Stimulated activated CD4-positive, alpha-beta T cell treated with anti-CD3 and anti-CD28 coated beads, Interleukin-4, amount 100 ng/mL, for 1 hour (primary cell): Measurements from ENCODE around the gene MLPH.
"Not testable (repeated sequence)": the region's sequence is repeated elsewhere in the genome, so short reads cannot be mapped to it uniquely, and the experiment has no call there.

Experiments
- DNase-seq: peaks from one replicate; pipeline ENCODE4 v3.0.0-alpha.2; 2020

Gene MLPH

DNA sequence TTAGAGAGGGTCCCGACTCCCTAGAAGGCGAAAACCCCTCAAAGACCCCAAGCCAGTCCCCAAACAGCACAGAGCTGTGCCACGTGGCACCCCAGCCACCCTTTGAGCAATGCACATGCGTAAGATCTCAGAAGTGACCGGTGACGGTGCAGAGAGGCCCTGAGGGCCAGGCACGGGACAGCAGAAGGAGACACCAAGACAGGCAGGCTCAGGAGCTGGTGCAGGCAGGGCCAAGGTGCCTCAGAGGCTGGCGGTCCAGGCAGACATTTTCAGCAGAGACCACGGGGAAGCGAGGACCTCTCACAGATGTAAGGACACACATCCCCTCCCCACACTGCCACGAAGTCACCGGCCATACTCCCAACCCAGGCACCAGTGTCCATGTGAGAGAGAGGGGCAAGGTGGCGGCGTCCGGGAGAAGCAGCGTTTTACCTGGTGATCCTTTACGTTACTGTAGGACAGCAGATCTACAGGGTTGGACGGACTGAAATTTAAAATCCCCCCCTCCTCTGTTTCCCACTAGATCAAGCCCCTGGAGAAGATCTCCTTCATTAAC, 105.5 kb downstream of the MLPH start:
- DNase-seq = no peak

DNA sequence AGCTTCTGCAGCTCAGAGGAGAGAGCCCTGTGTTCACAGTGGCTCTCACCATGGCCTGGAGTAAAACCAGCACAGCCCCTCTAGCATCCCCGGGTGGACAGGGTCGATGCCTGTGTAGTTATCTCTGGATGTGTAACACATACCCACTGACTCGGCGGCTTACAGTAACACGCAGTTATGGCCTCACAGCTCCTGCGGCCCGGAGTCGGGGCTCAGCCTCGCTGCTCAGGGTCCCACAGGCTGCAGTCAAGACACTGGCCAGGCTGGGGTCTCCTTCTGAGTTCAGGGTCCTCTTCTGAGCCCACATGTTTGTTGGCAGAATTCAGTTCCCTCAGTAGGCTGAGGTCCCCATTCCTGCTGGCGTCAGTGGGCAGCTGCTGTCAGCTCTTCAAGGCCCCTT, 106.0 kb downstream of the MLPH start:
- no peak for DNase-seq

GRCh38 chr2:237593596-237594320, 106.7 kb downstream of the MLPH start:
- DNase-seq = no peak

GRCh38 chr2:237594514-237594871, 107.4 kb downstream of the MLPH start:
- no peak for DNase-seq

- DNase-seq = not testable (repeated sequence)
Observed at GRCh38 chr2:237595829-237596519, 108.9 kb downstream of the MLPH start.

DNA sequence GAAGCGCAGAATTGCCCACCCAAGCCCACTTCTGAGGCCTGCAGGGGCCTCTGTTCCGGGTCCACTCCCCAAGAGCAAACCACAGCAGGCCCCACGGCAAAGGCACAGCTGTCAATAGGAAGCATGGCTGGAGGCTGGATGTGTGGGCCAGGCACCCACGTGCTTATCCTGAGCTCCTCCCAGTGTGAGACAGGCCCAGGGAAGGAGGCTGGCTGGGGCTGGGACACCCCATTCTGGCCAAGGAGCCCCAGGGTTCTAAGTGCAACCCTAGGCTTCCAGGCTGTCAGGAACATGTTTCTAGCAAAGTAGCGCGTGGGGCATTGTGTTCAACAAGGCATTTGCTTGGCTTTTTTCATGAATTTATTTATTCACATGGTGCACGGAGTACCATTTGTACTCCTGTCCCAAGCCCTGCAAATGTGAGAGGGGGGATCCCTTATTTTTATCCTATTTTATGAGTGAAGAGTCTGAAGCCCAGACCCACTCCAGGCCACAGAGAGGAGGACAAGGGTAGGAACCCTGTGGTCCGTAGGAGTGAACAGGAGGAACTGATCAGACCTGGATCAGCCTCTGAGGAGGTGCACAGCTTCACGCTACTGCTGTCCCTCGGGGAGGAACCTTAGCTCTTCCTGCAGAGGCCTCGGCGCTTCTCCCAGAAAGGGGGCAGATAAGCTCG, 109.6 kb downstream of the MLPH start:
- no peak for DNase-seq

- no peak for DNase-seq
Observed at GRCh38 chr2:237597196-237598145, 110.4 kb downstream of the MLPH start.

DNA sequence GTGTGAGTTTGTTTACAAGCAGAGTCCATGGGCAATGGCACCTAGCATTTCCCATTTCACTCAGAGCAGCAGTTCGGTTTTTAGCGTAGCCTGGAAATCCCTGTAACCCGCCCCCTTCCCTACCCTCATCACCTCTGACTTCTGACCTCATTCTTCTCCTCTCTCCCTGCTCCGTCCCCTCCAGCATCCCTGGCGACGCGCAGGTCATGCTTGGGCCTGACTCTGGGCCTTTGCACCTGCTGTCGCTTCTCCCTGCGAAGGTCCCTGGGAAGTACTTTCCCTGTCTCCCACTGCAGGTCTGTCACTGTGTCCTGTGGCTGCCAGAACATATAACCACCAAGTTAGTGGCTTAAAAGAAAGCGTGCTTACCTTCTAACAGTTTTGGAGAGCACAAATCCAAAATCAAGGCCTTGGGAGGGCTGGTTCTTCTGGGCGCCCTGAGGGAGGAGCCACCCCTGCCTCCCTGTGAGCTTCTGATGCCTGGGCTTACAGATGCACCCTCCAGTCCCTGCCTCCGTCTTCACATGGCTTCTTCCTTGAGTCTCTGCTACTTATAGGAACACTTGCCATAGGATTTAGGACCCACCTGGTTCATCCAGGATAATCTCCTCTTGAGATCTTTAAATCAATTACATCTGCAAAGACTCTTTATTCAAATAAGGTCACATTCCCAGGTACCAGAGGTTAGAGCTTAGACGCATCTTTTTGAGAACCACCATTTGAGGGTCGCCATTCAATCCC, 111.6 kb downstream of the MLPH start:
- DNase-seq = no peak

DNA sequence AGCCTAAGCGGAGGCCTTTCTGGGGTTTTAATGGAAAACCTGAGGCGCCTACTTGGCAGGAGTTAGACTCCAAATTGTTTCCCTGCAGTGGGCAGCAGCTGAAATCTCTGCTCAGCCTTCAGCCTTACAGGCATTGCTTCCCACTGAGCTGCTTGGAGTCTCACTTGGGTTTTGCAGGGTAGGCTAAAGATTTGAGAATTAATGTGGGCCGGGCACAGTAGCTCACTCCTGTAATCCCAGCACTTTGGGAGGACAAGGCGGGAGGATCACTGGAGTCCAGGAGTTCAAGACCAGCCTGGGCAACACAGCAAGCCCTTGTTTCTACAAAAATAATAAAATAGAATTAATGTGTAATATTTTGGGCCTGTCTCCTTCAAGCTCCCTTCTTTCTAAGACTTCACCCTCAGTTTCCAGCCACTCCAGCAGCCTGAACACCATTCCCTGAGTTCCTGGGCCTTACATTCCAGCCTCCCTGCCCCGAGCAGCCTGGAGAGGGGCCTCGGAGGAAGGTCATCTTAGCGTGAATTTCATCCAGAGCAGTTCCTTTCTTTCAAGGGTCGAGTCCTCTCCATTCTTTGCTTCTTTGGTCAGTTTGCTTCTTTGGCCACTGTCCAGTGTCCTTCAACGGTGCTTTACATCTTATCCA, 112.5 kb downstream of the MLPH start:
- no peak for DNase-seq

DNA sequence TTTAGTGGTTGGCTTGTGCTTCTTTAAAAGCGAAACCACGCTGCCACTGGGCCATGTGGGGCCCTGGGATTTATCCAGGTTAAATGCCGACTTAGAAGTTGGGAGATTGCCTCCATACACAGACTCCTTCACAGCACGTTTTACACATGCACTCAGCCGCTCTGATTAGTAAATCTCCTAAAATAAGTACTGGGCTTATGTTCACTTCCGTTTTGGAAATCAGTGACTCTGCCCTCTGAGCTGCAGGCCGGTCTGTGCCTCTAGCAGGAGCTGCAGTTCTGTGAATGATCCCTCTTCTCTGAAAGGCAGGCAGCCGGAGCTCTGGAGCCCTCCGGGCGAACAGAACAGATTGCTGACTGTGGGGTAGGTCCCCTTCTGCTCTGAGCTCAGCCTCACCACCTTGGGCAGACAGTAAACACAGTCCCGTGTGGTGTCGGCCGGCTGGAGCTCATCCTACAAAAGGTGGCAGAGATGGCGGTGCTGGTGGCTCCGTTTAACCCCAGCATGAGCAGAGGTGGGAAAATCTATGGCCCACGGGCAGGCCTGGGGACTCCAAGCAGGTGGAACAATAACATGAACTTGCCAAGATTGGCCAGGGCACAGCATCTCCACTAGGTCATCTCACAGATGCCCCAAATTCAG, 113.3 kb downstream of the MLPH start:
- DNase-seq = no peak

GRCh38 chr2:237601453-237602116, 114.5 kb downstream of the MLPH start:
- DNase-seq = no peak

GRCh38 chr2:237602409-237602808, 115.4 kb downstream of the MLPH start:
- DNase-seq = no peak

- DNase-seq = no peak
Observed at GRCh38 chr2:237603049-237603717, 116.1 kb downstream of the MLPH start.

GRCh38 chr2:237603718-237604362, 116.8 kb downstream of the MLPH start:
- peak; percentile 10 for DNase-seq

DNA sequence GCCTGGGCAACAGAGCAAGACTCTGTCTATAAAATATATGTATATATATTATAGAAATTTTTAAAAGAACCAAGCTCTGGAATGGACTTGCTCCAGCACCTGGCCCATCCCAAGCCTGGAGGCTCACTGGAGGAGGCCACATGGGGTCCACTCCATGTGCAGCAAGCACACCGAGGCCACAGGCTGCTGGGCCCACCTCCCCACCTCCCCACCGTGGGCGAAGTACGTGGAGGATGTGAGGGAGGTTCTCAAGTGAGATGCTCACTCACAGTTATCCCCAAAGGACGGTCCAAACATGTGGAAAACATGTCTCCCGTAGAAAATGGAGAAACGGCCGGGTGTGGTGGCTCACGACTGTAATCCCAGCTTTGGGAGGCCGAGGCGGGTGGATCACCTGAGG, 117.3 kb downstream of the MLPH start:
- DNase-seq = no peak
